Spleen (tissue), 7 donors: ENCODE results near the gene RAB4A.

Source experiments
- CTCF ChIP-seq, 11 experiments: fragments of 200-600 bp in 7 of 11; fragments of 450-650 bp in 4 of 11; sonication (generic) in 4 of 11; IDR thresholded peaks in 8 of 11; conservative IDR thresholded peaks in 3 of 11; 1 replicate in 7 of 11; 2 replicates in 4 of 11; pipeline versions ENCODE4 v1.4.0 to v1.8.0; 2016 to 2021; ENCODE audit warnings: antibody characterized with exemption in 11 of 11, inconsistent platforms in 4 of 11, mild to moderate bottlenecking in 1 of 11
- POLR2A ChIP-seq, 3 donors: fragments of 450-650 bp; IDR thresholded peaks; one replicate each; pipeline ENCODE4 v1.5.1; 2017; ENCODE audit warnings: antibody characterized with exemption in 3 of 3, mild to moderate bottlenecking in 1 of 3
- donor health status: DM: no; HTN: no; CAD: no; lungs with moderate emphysema.
- donor health status: DM: no; HTN: no; CAD: no.
- donor health status: DM: no; HTN: no; CAD: no.

GRCh38 chr1:229309074-229309473 is 38.2 kb downstream of the RAB4A start:
- no peak for TF ChIP-seq CTCF (IDR thresholded peaks at IDR 0.05 in 8 of 11, conservative IDR thresholded peaks at IDR 0.05 in 3 of 11)
- no peak for TF ChIP-seq POLR2A (IDR thresholded peaks at IDR 0.05)
